Caco-2 (cell line): Measurements from ENCODE around the gene SLC22A23. TPM values are rescaled to one million over a fixed set of nuclear protein-coding genes. Genes with fewer than 3 reads are reported as not detected.
A peak's percentile ranks its signal among the peaks of the same experiment; 100 is the strongest.

Source experiments
- BruUV-seq: library from RNA; stranded (reverse); fragments of 400-500 nt; replicated peaks from 2 replicates; lab custom pipeline; 2021; lab: Mats Ljungman, UMichigan
- CTCF ChIA-PET: fragments of 300-600 bp; sonication (Branson Sonifier 250); formaldehyde crosslinking; loops from one replicate; lab custom pipeline; 2022; ENCODE audit warnings: antibody characterized with exemption; lab: Charles Lee
- POLR2A ChIA-PET: fragments of 300-600 bp; sonication (Branson Sonifier 250); formaldehyde crosslinking; loops from one replicate; lab custom pipeline; 2022; ENCODE audit warnings: antibody characterized with exemption; lab: Charles Lee
- DNase-seq, 2 experiments: peaks; one replicate each; pipeline versions ENCODE4 v3.0.0 to v3.0.0-alpha.2; 2020 to 2022
- H3K27me3 ChIP-seq: replicated peaks from 2 replicates; pipeline ENCODE4 v1.6.0; 2011; ENCODE audit warnings: low read length; ENCODE audit not compliant: control insufficient read depth, insufficient read depth
- H3K36me3 ChIP-seq: 2 replicates; pipeline ENCODE4 v1.5.1; 2011; ENCODE audit warnings: low read length; ENCODE audit not compliant: control insufficient read depth, insufficient read depth
- H3K4me1 ChIP-seq: fragments of 250-450 bp; sonication (Bioruptor Pico); 2 replicates; pipeline ENCODE4 v1.5.1; 2020; ENCODE audit warnings: mild to moderate bottlenecking
- H3K4me3 ChIP-seq: 2 replicates; pipeline ENCODE4 v1.5.1; 2011; ENCODE audit warnings: low read depth, mild to moderate bottlenecking, control low read depth, low read length
- H3K9me3 ChIP-seq: fragments of 250-450 bp; sonication (Bioruptor Pico); 2 replicates; pipeline ENCODE4 v1.5.1; 2020; ENCODE audit warnings: mild to moderate bottlenecking, moderate library complexity
- H3K27ac Mint-ChIP-seq: one replicate; pipeline ENCODE4 v1.8.0; 2022; ENCODE audit warnings: mixed read lengths; ENCODE audit not compliant: unreplicated experiment
- H3K27me3 Mint-ChIP-seq: one replicate; pipeline ENCODE4 v1.8.0; 2022; ENCODE audit warnings: mixed read lengths; ENCODE audit not compliant: insufficient read depth, unreplicated experiment
- H3K36me3 Mint-ChIP-seq: one replicate; pipeline ENCODE4 v1.8.0; 2022; ENCODE audit warnings: mild to moderate bottlenecking, mixed read lengths; ENCODE audit not compliant: insufficient read depth, unreplicated experiment
- H3K4me1 Mint-ChIP-seq: one replicate; pipeline ENCODE4 v1.8.0; 2022; ENCODE audit warnings: low read depth, mixed read lengths; ENCODE audit not compliant: unreplicated experiment
- H3K4me3 Mint-ChIP-seq: one replicate; pipeline ENCODE4 v1.8.0; 2022; ENCODE audit warnings: mild to moderate bottlenecking, moderate library complexity, mixed read lengths; ENCODE audit not compliant: unreplicated experiment
- H3K9me3 Mint-ChIP-seq: one replicate; pipeline ENCODE4 v1.8.0; 2022; ENCODE audit warnings: mixed read lengths; ENCODE audit not compliant: unreplicated experiment
- CTCF ChIP-seq, 2 experiments: fragments of 200-600 bp in 1 of 2; IDR thresholded peaks; 1 replicate in 1 of 2; 2 replicates in 1 of 2; pipeline versions ENCODE4 v1.5.1 to v1.8.0; 2011 to 2022; ENCODE audit warnings: antibody characterized with exemption in 1 of 2, control low read depth in 1 of 2, inconsistent platforms in 1 of 2, low read depth in 1 of 2, low read length in 1 of 2, mild to moderate bottlenecking in 1 of 2, moderate library complexity in 1 of 2; ENCODE audit not compliant: insufficient read depth in 1 of 2, severe bottlenecking in 1 of 2, unreplicated experiment in 1 of 2
- intact Hi-C: fragments of 100-400 bp; cut with micrococcal nuclease; formaldehyde crosslinking; loops from one replicate; pipeline ENCODE4 v1.10.0; 2022; ENCODE audit not compliant: unreplicated experiment
- total RNA-seq: library from RNA; stranded (reverse); gene quantifications from 2 replicates; pipeline ENCODE4 v1.2.3, GENCODE V29; 2022

SLC22A23 gene
- total RNA-seq, 1 experiment from 2014 or later: 45.5 TPM

DNA sequence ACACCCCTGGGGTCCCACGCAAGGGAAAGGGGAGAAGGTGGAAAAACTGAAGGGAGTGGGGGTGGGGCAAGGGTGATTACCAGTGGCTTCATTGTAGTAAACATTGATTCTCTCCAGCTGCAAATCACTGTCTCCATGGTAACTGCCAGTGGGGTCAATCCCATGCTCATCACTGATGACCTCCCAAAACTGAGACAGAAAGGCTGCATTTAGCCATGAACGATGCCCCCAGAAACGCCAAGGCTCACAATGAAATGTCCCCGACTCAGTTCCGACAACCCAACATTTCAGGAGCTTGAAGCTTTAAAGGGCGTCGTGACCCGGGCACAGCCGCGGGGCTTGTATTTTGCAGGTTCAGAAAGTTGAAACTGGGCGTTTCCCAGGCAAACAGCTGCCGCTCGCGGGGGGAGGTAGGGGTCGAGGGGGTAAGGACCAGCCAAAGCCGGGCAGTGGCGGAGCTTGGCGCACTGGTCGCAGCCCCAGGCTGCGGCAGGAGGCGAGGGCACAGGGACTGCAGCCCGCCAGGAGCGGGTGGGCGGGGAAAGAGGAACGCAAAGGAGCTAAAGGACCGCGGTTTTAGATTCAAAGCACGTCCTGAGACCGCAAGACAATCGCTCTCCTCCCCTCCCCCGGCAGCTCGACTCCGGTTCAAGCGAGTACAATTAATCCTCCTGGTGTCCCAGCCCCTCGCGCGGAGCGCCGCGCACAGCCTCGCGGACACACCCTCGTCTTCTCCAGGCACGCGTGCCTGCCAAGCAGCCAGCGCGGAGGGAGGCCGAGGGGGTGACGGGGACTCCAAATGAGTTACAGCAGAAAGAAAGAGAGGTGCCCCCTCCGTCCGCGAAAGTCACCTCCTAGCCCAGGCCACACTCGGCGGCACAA is 230.1 kb downstream of the SLC22A23 start:
- CTCF ChIA-PET: interaction anchor here (0.7 to 1.3 kb wide), 5 partner anchors 11 to 382 kb away, joined by 3 read pairs; partner anchors contain the start of gene TUBB2A
- Mint-ChIP-seq H3K4me1 (peaks cover 7% of the 10 kb centered on the region), H3K27me3 (peaks cover 6% of the 10 kb centered on the region), H3K27ac (peak overlapping the region; percentile 53), H3K4me3 (peak overlapping the region; percentile 82), H3K9me3 (peaks cover 7% of the 10 kb centered on the region), H3K36me3 (peaks cover 47% of the 10 kb centered on the region)
- peak in 1 of 2 experiments; percentile 42 for DNase-seq
- no peak for TF ChIP-seq CTCF (IDR thresholded peaks at IDR 0.05; ENCODE audit: insufficient read depth in 1 of 2, low read depth in 1 of 2, low read length in 1 of 2, severe bottlenecking in 1 of 2, unreplicated experiment in 1 of 2)
- Histone ChIP-seq H3K27me3 (no peaks in the 10 kb centered on the region), H3K9me3 (no peaks in the 10 kb centered on the region), H3K4me1 (peaks cover 14% of the 10 kb centered on the region), H3K36me3 (no peaks in the 10 kb centered on the region), H3K4me3 (peak overlapping the region; percentile 58)
- intact Hi-C loops: no loop called here
- POLR2A ChIA-PET: interaction anchor here (0.6 to 1.3 kb wide), 4 partner anchors 20 to 227 kb away, joined by 3 to 7 read pairs (median 5); partner anchors contain the start of gene TUBB2A
- TSS peak; percentile 57 for BruUV-seq

- H3K4me3 Mint-ChIP-seq: peak overlapping the region; percentile 82
- Histone ChIP-seq H3K4me3 (no peak overlapping the region), H3K36me3 (no peaks in the 10 kb centered on the region), H3K4me1 (peaks cover 14% of the 10 kb centered on the region), H3K9me3 (no peaks in the 10 kb centered on the region), H3K27me3 (no peaks in the 10 kb centered on the region)
- H3K27ac Mint-ChIP-seq: peak overlapping the region; percentile 53
- peaks cover 45% of the 10 kb centered on the region for H3K36me3 Mint-ChIP-seq
- no peak for DNase-seq
- peaks cover 7% of the 10 kb centered on the region for H3K4me1 Mint-ChIP-seq
- peaks cover 6% of the 10 kb centered on the region for H3K27me3 Mint-ChIP-seq
- CTCF ChIA-PET: interaction anchor here (0.8 to 1.3 kb wide), 3 partner anchors 21 to 69 kb away, joined by 3 read pairs; partner anchors contain the start of gene TUBB2A
- POLR2A ChIA-PET: interaction anchor here (1.3 kb wide), 1 partner anchor 69 kb away, joined by 6 read pairs; the partner anchor contains the start of gene TUBB2A
- intact Hi-C loops: no loop called here
- H3K9me3 Mint-ChIP-seq: peaks cover 9% of the 10 kb centered on the region
- TF ChIP-seq CTCF (IDR thresholded peaks at IDR 0.05; ENCODE audit: insufficient read depth in 1 of 2, low read depth in 1 of 2, low read length in 1 of 2, severe bottlenecking in 1 of 2, unreplicated experiment in 1 of 2): no peak
- no TSS peak for BruUV-seq
Measured at GRCh38 chr6:3226042-3226441, 230.8 kb downstream of the SLC22A23 start.

GRCh38 chr6:3222506-3223038 is 234.3 kb downstream of the SLC22A23 start:
- peaks cover 6% of the 10 kb centered on the region for H3K4me1 Mint-ChIP-seq
- ChIA-PET CTCF (no interaction called here), POLR2A (no interaction called here)
- Histone ChIP-seq H3K9me3 (no peaks in the 10 kb centered on the region), H3K36me3 (no peaks in the 10 kb centered on the region), H3K4me3 (no peak overlapping the region), H3K27me3 (no peaks in the 10 kb centered on the region), H3K4me1 (peaks cover 9% of the 10 kb centered on the region)
- H3K4me3 Mint-ChIP-seq: no peak overlapping the region
- BruUV-seq: no TSS peak
- H3K27me3 Mint-ChIP-seq: peaks cover 11% of the 10 kb centered on the region
- intact Hi-C loops: no loop called here
- no peak for DNase-seq
- H3K36me3 Mint-ChIP-seq: peaks cover 36% of the 10 kb centered on the region
- no peak for TF ChIP-seq CTCF (IDR thresholded peaks at IDR 0.05; ENCODE audit: insufficient read depth in 1 of 2, low read depth in 1 of 2, low read length in 1 of 2, severe bottlenecking in 1 of 2, unreplicated experiment in 1 of 2)
- H3K27ac Mint-ChIP-seq: no peak overlapping the region
- peaks cover 9% of the 10 kb centered on the region for H3K9me3 Mint-ChIP-seq
